Activated CD4-positive, alpha-beta T cell treated with anti-CD3 and anti-CD28 coated beads, Interleukin-2, amount 50 U/mL, for 48 hours (primary cell): ENCODE results near the gene MN1.

ENCODE experiments used
- DNase-seq, 2 experiments: peaks; one replicate each; pipeline ENCODE4 v3.0.0-alpha.2; 2020

MN1 gene

DNA sequence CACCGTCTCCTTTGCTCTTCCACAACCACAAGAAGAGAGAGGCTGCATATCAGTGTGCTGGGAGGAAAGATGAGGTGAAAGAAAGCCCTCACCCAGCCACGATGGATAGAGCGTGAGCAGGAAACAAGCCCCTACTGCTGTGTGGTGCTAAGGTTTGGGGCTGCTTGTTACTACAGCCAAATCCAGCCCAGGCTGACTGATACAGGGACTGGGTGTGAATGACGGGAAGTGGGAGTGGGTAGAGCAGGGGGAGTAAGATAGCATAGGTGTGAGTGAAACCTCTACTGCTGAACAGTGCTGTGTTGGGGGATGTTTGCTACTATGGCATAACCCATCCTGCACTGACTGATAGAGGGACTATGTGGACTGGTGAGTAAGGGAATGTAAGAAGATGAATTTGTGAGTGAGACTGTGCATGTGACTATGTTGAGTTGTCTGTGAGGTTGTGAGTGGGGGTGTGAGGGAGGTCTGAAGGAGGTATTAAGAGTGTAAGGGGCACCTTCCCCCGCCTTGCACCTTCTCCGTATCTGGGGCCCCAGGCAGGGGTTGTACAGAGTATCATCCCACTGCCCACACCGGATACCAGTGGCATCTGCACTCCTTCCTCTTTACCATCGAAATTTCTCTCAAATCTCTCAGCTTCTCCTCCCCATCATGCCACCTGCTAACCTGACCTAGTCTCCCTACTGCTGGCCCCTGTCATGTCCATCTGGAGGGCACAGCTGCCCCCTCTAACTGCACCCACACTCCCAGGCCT, 91.5 kb downstream of the MN1 start:
- no peak for DNase-seq

DNA sequence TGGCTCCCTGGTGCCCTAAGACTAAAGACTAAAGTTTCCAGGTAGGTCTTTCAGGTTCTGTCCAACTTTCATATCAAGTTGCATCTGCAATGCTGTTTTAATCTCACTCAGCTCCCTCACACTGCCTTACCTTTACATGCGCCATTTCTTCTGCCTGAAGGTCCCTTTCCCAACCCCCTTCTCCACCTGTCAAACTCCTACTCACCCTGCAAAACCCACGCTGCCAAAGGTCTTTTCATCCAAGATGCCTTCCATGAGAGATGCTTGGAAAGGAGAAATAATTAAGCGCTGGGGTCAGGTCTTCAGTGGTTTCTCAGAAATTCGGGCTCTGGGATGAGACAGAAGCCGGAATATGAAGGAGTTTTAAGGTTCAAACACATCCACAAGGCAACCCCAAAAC, 95.1 kb downstream of the MN1 start:
- DNase-seq = no peak

DNA sequence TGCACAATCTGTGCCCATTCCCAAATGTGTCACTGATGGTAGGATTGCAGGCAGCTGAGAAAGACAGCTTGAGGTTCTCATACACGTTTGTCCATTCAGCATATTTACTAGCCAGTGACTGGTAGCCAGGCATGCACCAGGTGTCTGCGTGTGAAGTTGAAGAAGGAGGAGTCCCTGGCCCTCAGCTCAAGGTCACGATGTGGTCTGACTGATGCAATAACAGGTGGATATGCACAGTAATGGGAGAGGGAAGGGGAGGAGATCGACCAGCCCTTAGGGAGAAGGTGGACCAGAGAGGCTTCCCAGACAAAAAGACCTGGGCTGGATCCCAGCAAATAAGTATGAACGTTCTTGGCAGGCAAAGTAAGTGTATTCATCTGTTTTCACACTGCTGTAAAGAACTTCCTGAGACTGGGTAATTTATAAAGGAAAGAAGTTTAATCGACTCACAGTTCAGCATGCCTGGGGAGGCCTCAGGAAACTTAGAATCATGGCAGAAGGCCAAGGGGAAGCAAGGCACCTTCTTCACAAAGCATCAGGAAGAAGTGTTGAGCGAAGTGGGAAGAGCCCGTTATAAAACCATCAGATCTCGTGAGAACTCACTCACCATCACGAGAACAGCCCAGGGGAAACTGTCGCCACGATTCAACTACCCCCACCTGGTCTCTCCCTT, 96.0 kb downstream of the MN1 start:
- no peak for DNase-seq

DNA sequence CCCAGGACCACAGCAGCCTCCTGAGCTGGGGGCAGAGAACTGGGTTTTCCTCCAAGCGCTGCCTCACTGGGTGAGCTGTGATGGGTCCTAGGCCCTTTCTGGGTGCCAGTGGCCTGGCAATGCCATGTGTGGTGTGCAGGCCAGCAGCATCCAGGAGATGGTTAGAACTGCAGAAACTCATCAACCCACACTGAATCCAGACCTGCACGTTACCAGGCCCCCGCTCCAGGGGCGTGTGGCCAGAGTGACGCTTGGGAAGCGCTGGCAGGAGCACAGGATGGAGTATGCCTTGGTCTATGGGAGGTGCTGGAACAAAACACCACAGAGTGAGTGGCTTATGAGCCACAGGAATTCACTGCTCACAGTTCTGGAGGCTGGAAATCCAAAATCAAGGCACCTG, 97.0 kb downstream of the MN1 start:
- no peak for DNase-seq

DNA sequence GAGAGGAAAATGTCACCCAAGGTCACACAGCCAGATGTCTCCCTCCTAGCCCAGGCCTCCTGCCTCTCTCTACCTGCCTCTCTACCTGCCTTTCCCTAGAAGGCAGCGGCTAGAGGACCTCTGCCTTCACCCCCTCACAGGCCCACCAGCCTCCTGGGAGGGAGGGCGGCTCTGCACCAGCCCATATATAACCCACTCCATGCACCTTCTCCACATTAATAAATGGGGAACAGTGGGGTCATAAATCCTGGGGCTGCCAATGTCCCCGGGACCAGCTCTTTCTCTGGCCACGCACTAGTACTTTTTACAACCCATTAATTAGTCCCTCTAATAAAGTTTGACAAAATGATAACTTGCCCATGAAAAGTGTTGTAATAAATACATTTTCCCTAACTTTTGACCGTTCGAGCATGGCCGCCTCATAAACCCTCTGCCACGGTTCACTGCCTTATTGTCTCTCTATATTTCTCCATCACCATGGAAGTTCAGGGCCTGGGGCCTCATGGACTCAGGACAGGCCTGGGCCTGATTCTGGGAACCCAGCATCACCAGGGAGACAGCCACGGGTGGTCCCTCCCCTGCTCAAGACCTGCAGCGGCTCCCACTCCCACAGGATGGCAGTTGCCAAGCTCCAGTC, 102.1 kb downstream of the MN1 start:
- no peak for DNase-seq

DNA sequence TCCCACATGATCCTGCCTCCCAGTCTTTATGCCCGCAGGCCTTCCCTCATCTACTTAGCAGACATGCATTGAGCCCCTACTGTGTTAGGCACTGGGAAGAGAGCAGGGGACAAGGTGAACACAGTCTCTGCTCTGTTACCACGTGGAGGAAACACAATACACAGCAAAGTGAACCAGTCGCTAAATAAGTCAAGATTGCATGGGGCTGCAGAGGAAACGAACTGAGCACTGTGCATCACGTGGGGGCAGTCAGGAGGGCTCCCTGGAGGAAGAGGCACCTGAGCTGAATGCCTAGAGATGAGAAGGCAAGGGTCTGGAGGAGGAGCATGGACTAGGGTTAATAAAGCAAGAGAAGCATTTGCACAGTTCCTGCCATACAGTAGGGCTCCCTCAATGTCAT, 102.7 kb downstream of the MN1 start:
- no peak for DNase-seq
